T-helper 2 cell treated with Interferon-gamma antibody and Interleukin-4, amounts not matched to agents 100 ng/mL and 5 ng/mL, for 36 hours (primary cell): Measurements from ENCODE around the gene SLC38A4. TPM values are rescaled to one million over a fixed set of nuclear protein-coding genes. Genes with fewer than 3 reads are reported as not detected.
"Not testable (repeated sequence)": the region's sequence is repeated elsewhere in the genome, so short reads cannot be mapped to it uniquely, and the experiment has no call there.

Source experiments
- intact Hi-C: fragments of 100-400 bp; cut with micrococcal nuclease; formaldehyde crosslinking; loops from one replicate; pipeline ENCODE4 v1.15.1; 2023
- total RNA-seq: library from RNA; stranded (reverse); gene quantifications from 2 replicates; pipeline ENCODE4 v1.2.3, GENCODE V29; 2022

SLC38A4 gene
- total RNA-seq, 1 donor from 2014 or later, result not detected

DNA sequence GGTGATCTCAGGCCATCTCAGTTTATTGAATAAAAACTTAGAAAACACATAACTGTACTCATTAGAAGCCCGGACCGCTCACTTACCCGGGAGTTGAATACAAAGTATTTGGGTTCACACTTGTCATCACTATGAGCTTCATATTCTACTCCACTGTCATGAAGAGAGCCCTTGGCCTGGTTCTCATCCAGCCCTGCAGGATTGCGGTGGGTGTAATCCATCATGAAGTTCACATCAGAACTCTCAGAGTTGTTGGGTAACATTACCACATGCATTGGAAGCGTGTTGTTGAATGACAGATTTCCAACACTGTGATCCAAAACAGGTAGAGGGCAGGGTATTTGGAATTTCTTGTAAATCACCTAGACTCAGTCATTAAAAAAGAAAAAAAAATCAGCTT lies 47.4 kb downstream of the SLC38A4 start:
- intact Hi-C loops, result no loop called here

- intact Hi-C loops, result no loop called here
These were observed 48.2 kb downstream of the SLC38A4 start for GRCh38 chr12:46777587-46777986.

DNA sequence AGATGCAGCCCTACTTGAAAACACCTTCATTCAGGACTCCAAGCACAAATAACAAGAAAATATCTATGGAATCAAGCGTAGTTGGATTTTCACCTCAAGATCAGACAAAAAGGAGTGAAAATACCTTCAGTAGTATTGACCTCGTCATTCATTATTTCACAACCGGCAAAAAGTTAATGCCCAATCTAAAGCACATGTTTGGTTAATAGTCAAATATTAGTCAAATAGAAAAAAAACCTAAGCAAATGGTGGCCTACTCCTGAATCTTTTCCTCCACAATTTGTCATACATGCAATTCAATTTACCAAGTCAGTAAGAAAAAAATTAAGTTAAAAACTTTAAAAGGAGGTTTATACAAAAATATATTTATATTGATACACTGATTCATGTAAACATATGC lies 50.0 kb downstream of the SLC38A4 start:
- intact Hi-C loops, result no loop called here

DNA sequence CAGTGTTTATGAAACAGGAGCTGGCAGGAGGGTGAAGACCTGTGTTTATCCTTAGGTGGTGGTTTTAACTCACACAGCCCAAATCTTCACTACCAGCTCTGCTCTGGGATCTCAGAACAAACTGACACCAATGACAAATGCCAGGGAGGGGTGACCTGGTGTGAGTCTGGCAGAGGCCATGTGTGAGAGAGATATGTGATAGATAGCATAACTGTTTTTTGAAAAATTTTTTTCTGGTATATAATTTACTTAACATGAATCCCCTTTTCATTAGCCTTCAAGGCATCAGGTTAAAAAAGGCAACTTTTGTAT lies 51.5 kb downstream of the SLC38A4 start:
- intact Hi-C loops, result no loop called here

DNA sequence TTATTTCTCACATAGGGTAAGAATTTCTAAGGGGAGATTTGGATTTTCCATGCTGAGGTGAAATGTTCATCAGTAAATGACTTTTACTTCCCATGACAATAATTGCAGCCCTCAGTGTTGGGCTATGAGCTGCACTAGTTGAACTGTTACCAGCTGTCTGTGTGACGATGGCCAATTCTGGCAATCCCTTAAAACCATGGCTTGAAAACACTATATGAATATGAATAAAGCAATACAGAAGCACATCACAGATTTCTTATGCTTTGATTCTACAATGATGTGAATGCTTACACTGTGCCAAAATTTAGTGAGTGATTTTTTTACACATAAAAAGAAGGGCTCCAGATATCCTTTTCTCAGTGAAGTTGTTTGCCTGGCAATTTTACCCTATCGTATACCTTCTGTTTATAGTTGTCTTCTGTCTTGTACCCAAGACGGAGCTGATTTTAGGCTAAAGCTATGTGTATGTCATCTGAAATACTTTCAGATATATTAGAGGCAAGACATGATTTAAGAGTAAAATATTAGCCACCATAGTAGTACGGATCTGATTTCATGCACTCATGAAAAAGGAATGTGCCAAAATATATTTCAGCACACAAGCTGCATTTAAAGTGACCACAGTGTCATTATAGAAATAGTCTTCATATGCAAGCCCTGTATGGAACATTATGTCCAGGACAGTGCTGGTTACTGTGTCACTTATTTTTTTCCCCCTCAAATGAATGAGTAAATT lies 52.0 kb downstream of the SLC38A4 start:
- intact Hi-C loops, result no loop called here

DNA sequence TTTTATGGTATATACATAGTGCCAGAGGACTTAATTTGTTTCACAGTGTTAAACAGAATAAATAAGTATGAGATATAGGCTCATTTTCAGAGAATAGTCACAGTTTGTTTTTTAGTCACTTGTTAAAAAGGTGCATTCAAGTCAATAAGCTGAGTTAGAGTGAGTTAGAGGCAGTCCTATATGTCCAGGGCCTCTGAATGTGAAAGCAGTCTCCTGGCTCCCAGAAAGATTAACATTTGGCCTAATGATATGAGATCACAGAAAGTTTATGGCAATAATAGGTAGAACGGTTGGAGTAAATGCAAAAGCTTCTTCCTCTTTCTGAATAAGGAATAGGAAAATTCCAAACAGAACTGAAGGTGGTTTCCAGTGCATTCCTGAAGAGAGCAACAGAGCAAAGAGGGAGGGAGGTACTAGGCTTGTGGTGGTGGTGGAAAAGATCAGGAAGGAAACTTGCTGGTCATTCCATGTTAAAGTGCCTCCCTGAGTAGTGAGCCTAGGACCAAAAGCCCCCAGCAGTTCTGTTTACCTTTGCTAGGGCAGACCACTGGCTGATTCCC lies 54.4 kb downstream of the SLC38A4 start:
- intact Hi-C loops, result no loop called here

GRCh38 chr12:46770501-46771183 lies 55.2 kb downstream of the SLC38A4 start:
- intact Hi-C loops, result no loop called here

DNA sequence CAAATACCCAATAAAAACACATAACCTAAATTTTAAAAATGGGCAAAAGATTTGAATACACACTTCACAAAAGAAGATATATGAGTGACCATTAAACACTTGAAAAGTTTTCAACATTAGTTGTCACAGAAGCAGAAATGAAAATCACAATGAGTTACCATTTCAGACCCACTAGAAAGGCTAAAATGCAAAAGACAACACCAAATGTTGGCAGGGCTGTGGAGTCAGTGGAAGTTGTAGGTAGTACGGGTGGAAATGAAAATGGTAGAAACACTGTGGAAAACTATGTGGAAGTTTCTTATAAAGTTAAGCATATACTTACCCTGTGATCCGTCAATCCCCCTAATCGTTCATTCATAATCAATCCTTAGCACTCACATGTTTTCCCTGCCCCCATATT lies 61.8 kb downstream of the SLC38A4 start:
- intact Hi-C loops, result no loop called here

- intact Hi-C loops, result no loop called here
These were observed 62.6 kb downstream of the SLC38A4 start for GRCh38 chr12:46763230-46763629.

DNA sequence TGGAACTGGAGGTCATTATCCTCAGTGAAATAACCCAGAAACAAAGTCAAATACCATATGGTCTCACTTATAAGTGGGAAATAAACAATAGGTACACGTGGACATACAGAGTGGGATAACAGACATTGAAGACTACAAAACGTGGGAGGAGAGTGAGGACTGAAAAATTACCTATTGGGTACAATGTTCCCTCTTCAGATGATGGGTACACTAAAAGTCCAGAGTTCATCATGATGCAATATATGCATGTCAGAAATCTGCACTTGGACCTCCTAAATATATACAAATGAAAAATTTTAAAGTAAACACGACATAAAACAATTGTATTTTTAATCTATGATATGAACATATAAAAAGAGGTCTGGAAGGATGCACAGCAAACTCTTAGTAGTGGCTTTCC lies 71.2 kb downstream of the SLC38A4 start:
- intact Hi-C loops, result no loop called here

DNA sequence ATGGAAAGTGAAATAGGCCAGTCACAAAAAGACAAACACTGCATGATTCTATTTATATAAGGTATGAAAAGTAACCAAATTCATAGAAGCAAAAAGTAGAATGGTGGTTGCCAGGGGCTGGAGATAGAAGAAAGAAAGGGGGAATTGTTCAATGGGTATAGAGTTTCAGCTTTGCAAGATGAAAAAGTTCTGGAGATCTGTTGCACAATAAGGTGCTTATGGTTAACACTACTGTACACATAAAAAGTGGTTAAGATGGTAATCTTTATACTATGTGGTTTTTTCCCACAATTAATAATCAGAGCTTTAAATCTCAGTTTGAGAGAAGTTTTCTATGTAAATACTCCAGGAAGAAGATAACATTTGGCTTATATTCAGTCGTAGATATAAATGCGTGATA lies 73.4 kb downstream of the SLC38A4 start:
- intact Hi-C loops, result no loop called here

- intact Hi-C loops, result no loop called here
These were observed 74.6 kb downstream of the SLC38A4 start for GRCh38 chr12:46751173-46751572.

DNA sequence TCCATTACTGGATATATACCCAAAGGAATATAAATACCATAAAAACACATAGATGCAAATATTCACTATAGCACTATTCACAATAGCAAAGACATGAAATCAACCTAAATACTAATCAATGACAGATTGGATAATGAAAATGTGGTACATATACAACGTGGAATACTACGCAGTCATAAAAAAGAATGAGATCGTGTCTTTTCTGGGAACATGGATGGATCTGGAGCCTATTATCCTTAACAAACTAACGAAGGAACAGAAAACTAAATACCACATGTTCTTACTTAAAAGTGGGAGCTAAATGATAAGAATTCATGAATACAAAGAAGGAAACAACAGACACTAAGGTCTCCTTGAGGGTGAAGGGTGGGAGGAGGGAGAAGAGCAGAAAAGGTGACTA lies 76.5 kb downstream of the SLC38A4 start:
- intact Hi-C loops, result no loop called here

DNA sequence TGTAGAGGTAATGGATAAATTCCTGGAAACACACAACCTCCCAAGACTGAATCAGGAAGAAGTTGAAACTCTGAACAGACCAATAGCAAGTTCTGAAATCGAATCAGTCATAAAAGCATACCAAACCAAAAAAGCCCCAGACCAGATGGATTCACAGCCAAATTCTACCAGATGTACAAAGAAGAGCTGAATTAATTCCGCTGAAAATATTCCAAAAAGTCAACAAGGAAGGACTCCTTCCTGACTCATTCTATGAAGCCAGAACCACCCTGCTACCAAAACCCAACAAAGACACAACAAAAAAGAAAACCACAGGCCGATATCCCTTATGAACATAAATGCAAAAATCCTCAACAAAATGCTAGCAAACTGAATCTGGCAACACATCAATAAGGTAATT lies 81.5 kb downstream of the SLC38A4 start:
- intact Hi-C loops, result no loop called here

DNA sequence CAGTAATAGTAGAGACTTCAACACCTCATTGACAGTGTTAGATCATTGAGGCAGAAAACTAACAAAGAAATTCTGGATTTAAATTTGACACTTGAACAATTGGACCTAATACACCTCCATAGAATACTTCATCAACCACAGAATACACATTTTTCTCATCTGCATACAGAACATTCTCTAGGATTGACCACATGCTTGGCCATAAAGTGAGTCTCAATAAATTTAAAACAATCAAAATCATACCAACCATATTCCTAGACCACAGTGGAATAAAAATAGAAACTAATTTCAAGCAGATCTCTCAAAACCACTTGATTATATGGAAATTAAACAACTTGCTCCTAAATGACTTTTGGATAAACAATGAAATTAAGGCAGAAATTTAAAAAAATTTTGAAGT lies 82.3 kb downstream of the SLC38A4 start:
- intact Hi-C loops, result no loop called here

DNA sequence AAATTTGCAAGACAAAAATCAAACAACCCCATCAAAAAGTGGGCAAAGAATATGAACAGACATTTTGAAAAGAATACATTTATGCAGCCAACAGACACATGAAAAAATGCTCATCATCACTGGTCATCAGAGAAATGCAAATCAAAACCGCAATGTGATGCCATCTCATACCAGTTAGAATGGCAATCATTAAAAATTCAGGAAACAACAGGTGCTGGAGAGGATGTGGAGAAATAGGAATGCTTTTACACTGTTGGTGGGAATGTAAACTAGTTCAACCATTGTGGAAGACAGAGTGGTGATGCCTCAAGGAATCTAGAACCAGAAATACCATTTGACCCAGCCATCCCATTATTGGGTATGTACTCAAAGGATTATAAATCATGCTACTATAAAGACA lies 83.5 kb downstream of the SLC38A4 start:
- intact Hi-C loops, result not testable (repeated sequence)

DNA sequence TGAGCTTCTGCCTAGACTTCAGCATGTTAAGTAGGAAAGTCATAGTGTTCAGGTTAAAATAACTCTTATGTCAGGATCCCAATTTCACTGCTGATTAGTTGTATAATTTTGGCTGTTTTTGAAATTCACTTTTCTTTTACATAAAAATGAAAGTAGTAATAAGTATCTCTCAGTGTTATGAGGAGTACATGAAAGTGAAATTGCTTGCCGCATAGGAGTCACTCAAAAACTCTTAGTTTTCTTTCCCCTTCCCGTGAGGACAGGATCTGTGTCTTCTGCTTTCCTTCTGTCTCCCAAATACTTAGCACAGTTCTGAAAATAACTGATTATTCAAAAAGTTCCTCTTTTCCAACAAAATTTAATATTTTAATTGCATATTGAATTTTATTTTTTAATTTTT lies 100.5 kb downstream of the SLC38A4 start:
- intact Hi-C loops, result no loop called here

- intact Hi-C loops, result no loop called here
These were observed 102.0 kb downstream of the SLC38A4 start for GRCh38 chr12:46723629-46724419.

DNA sequence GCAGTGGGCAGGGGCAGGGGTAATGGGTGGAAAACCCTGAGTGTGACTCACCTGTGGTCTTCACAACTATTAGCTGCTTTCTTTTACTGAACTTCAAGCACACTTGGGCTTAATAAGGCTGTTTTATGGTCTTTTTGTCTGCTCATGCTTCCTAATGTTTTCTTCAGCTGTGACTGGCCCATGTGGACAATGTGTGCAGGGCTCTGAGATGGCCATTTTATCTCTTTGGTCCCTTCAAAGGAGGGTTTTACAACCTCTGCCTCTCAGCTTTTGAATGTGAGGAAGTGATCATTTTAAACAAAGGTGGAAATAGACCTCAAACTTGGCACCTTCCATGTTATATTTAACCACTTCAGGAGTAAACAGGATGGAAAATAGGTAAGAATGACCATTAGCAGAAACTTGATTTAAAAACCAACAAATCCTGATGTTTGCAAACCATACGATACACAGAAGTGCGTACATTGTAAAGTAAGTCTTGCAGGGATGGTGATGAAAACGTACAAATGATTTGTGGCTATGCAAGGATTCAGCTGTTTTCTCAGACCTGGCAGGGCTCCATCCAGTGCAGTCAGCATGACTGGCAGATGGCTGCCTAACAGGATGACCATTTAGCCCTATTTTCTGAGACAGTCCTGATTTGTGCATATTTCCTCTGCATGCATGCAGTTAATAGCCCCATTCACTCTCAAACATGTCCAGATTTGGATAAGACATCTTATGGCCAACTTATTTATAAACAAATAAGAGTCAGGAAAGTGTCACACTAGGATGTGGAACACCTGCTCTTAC lies 103.2 kb downstream of the SLC38A4 start:
- intact Hi-C loops, result no loop called here

GRCh38 chr12:46718495-46718894 lies 107.3 kb downstream of the SLC38A4 start:
- intact Hi-C loops, result no loop called here

- intact Hi-C loops, result no loop called here
These were observed 107.9 kb downstream of the SLC38A4 start for GRCh38 chr12:46717868-46718267.
